HepG2 (cell line): Measurements from ENCODE around the gene DAB2IP.

Experiments used
- ELF1 ChIP-seq: sonication (generic); formaldehyde crosslinking; IDR thresholded peaks from 2 replicates; pipeline ENCODE4 v1.4.0; 2020; ENCODE audit warnings: missing genetic modification reagents
- GTF2F1 ChIP-seq: fragments of 150-350 bp; IDR thresholded peaks from 2 replicates; pipeline ENCODE4 v1.6.1; 2014; ENCODE audit warnings: low read length
- NCOA5 ChIP-seq: sonication (generic); formaldehyde crosslinking; IDR thresholded peaks from 2 replicates; pipeline ENCODE4 v1.4.0; 2020; ENCODE audit warnings: missing genetic modification reagents
- RAD21 ChIP-seq: fragments of 450-650 bp; formaldehyde crosslinking; IDR thresholded peaks from 2 replicates; pipeline ENCODE4 v1.5.0; 2020; ENCODE audit warnings: mild to moderate bottlenecking
- SP1 ChIP-seq, 2 experiments: fragments of 450-650 bp in 1 of 2; sonication (generic) in 1 of 2; formaldehyde crosslinking in 1 of 2; IDR thresholded peaks; 2 replicates each; pipeline versions ENCODE4 v1.4.0 to v1.6.1; 2016 to 2020; ENCODE audit warnings: missing genetic modification reagents in 1 of 2
- ZNF549 ChIP-seq: sonication (generic); formaldehyde crosslinking; IDR thresholded peaks from 2 replicates; pipeline ENCODE4 v1.5.0; 2020; ENCODE audit warnings: missing genetic modification reagents
- TF ChIP-seq, protein P1 (sequence below): sonication (generic); formaldehyde crosslinking; IDR thresholded peaks from 2 replicates; pipeline ENCODE4 v1.8.1; 2023; ENCODE audit warnings: missing genetic modification reagents, inconsistent platforms, borderline replicate concordance
- TF ChIP-seq, protein P2 (sequence below): sonication (generic); formaldehyde crosslinking; IDR thresholded peaks from 2 replicates; pipeline ENCODE4 v1.5.0; 2020; ENCODE audit warnings: missing genetic modification reagents
- TF ChIP-seq, protein P3 (sequence below): sonication (generic); formaldehyde crosslinking; IDR thresholded peaks from 2 replicates; pipeline ENCODE4 v1.5.0; 2020; ENCODE audit warnings: mild to moderate bottlenecking, missing genetic modification reagents, moderate library complexity
- TF ChIP-seq, protein P4 (sequence below): sonication (generic); formaldehyde crosslinking; IDR thresholded peaks from 2 replicates; pipeline ENCODE4 v1.4.0; 2020; ENCODE audit warnings: missing genetic modification reagents, mild to moderate bottlenecking, borderline replicate concordance
- TF ChIP-seq, protein P5 (sequence below), 2 experiments: fragments of 450-650 bp in 1 of 2; sonication (generic) in 1 of 2; formaldehyde crosslinking in 1 of 2; IDR thresholded peaks; 2 replicates each; pipeline versions ENCODE4 v1.6.1 to v1.8.0; 2016 to 2022; ENCODE audit warnings: antibody characterized with exemption in 1 of 2, mild to moderate bottlenecking in 1 of 2, missing genetic modification reagents in 1 of 2

DNA sequence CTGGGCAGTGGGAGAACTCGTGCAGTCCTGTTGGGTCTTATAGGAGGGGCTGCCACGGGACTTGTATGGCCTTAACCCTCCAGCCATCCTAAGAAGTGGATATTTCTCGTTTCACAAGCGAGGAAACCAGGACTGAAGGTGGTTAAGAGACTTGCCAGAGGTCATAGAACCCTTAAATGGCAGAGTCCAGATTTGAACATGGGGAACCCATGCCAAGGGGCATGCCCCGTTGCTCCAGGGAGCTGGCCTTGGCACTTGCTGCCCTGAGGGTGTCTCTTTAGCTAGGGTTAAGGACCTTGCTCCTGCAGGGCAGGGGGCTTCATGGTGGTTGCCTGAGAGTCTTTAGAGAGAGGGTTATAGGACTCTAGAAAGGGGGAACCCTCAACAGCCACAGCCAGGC is 63.4 kb downstream of the DAB2IP start:
- TF ChIP-seq RAD21 (CRISPR knock-in tag) (no peak), ELF1 (CRISPR knock-in tag) (no peak), ZNF549 (CRISPR knock-in tag) (no peak), GTF2F1 (no peak), SP1 (IDR thresholded peaks at IDR 0.05) (no peak), SP1 (CRISPR knock-in tag; IDR thresholded peaks at IDR 0.05) (no peak), NCOA5 (CRISPR knock-in tag) (no peak)
- TF ChIP-seq, protein P1, sequence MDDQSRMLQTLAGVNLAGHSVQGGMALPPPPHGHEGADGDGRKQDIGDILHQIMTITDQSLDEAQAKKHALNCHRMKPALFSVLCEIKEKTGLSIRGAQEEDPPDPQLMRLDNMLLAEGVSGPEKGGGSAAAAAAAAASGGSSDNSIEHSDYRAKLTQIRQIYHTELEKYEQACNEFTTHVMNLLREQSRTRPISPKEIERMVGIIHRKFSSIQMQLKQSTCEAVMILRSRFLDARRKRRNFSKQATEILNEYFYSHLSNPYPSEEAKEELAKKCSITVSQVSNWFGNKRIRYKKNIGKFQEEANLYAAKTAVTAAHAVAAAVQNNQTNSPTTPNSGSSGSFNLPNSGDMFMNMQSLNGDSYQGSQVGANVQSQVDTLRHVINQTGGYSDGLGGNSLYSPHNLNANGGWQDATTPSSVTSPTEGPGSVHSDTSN (CRISPR knock-in tag) = no peak
- TF ChIP-seq, protein P2, sequence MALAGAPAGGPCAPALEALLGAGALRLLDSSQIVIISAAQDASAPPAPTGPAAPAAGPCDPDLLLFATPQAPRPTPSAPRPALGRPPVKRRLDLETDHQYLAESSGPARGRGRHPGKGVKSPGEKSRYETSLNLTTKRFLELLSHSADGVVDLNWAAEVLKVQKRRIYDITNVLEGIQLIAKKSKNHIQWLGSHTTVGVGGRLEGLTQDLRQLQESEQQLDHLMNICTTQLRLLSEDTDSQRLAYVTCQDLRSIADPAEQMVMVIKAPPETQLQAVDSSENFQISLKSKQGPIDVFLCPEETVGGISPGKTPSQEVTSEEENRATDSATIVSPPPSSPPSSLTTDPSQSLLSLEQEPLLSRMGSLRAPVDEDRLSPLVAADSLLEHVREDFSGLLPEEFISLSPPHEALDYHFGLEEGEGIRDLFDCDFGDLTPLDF (CRISPR knock-in tag) = no peak
- TF ChIP-seq, protein P3, sequence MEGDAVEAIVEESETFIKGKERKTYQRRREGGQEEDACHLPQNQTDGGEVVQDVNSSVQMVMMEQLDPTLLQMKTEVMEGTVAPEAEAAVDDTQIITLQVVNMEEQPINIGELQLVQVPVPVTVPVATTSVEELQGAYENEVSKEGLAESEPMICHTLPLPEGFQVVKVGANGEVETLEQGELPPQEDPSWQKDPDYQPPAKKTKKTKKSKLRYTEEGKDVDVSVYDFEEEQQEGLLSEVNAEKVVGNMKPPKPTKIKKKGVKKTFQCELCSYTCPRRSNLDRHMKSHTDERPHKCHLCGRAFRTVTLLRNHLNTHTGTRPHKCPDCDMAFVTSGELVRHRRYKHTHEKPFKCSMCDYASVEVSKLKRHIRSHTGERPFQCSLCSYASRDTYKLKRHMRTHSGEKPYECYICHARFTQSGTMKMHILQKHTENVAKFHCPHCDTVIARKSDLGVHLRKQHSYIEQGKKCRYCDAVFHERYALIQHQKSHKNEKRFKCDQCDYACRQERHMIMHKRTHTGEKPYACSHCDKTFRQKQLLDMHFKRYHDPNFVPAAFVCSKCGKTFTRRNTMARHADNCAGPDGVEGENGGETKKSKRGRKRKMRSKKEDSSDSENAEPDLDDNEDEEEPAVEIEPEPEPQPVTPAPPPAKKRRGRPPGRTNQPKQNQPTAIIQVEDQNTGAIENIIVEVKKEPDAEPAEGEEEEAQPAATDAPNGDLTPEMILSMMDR = no peak
- TF ChIP-seq, protein P4, sequence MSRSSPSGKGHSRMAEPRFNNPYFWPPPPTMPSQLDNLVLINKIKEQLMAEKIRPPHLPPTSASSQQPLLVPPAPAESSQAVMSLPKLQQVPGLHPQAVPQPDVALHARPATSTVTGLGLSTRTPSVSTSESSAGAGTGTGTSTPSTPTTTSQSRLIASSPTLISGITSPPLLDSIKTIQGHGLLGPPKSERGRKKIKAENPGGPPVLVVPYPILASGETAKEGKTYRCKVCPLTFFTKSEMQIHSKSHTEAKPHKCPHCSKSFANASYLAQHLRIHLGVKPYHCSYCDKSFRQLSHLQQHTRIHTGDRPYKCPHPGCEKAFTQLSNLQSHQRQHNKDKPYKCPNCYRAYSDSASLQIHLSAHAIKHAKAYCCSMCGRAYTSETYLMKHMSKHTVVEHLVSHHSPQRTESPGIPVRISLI = no peak
- TF ChIP-seq, protein P5, sequence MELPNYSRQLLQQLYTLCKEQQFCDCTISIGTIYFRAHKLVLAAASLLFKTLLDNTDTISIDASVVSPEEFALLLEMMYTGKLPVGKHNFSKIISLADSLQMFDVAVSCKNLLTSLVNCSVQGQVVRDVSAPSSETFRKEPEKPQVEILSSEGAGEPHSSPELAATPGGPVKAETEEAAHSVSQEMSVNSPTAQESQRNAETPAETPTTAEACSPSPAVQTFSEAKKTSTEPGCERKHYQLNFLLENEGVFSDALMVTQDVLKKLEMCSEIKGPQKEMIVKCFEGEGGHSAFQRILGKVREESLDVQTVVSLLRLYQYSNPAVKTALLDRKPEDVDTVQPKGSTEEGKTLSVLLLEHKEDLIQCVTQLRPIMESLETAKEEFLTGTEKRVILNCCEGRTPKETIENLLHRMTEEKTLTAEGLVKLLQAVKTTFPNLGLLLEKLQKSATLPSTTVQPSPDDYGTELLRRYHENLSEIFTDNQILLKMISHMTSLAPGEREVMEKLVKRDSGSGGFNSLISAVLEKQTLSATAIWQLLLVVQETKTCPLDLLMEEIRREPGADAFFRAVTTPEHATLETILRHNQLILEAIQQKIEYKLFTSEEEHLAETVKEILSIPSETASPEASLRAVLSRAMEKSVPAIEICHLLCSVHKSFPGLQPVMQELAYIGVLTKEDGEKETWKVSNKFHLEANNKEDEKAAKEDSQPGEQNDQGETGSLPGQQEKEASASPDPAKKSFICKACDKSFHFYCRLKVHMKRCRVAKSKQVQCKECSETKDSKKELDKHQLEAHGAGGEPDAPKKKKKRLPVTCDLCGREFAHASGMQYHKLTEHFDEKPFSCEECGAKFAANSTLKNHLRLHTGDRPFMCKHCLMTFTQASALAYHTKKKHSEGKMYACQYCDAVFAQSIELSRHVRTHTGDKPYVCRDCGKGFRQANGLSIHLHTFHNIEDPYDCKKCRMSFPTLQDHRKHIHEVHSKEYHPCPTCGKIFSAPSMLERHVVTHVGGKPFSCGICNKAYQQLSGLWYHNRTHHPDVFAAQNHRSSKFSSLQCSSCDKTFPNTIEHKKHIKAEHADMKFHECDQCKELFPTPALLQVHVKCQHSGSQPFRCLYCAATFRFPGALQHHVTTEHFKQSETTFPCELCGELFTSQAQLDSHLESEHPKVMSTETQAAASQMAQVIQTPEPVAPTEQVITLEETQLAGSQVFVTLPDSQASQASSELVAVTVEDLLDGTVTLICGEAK (IDR thresholded peaks at IDR 0.05) = no peak
- TF ChIP-seq, protein P5 (CRISPR knock-in tag; IDR thresholded peaks at IDR 0.05) = no peak
